DMS53 treated with DMSO at 0.1 percent for 48 hours (cell line): ENCODE measurements around the gene RBM4.
"Not testable (repeated sequence)": the region's sequence is repeated elsewhere in the genome, so short reads cannot be mapped to it uniquely, and the experiment has no call there.

ENCODE experiments used
- DNase-seq: peaks from one replicate; lab custom pipeline; 2025; ENCODE audit not compliant: unreplicated experiment; lab: John Stamatoyannopoulos, UW

RBM4 gene

GRCh38 chr11:66638177-66639065 lies at the start of gene RBM4:
Gene RBM4 (plus strand): TSS chr11:66638703. CDS start chr11:66639712, 1,009 bp downstream.
- DNase-seq: peak; percentile 100

GRCh38 chr11:66589315-66589714 lies 49.2 kb upstream of the RBM4 start:
- DNase-seq: not testable (repeated sequence)

GRCh38 chr11:66589996-66590675 lies 48.4 kb upstream of the RBM4 start:
- DNase-seq: no peak

- no peak for DNase-seq
These were observed 47.3 kb upstream of the RBM4 start for GRCh38 chr11:66591175-66591574.

GRCh38 chr11:66592457-66593302 lies 45.8 kb upstream of the RBM4 start, which contains the start of the genes CCDC87 and CCS:
Gene CCDC87 (minus strand): TSS chr11:66593063. CDS start chr11:66593015, 48 bp downstream.
Gene CCS (plus strand): TSS chr11:66593185. CDS start chr11:66593262, 77 bp downstream.
- peak; percentile 97 for DNase-seq

- DNase-seq: no peak
These were observed 45.2 kb upstream of the RBM4 start for GRCh38 chr11:66593303-66593635.

GRCh38 chr11:66593650-66594049 lies 44.9 kb upstream of the RBM4 start:
- DNase-seq: no peak

- DNase-seq: no peak
These were observed 43.1 kb upstream of the RBM4 start for GRCh38 chr11:66595245-66595904.

GRCh38 chr11:66598993-66599392 lies 39.5 kb upstream of the RBM4 start:
- no peak for DNase-seq

GRCh38 chr11:66600219-66600618 lies 38.3 kb upstream of the RBM4 start:
- no peak for DNase-seq

- DNase-seq: no peak
These were observed 37.8 kb upstream of the RBM4 start for GRCh38 chr11:66600631-66601233.

GRCh38 chr11:66603072-66603471 lies 35.4 kb upstream of the RBM4 start:
- no peak for DNase-seq

GRCh38 chr11:66604155-66604554 lies 34.3 kb upstream of the RBM4 start:
- DNase-seq: no peak

GRCh38 chr11:66606608-66607007 lies 31.9 kb upstream of the RBM4 start:
- not testable (repeated sequence) for DNase-seq

- DNase-seq: no peak
These were observed 31.2 kb upstream of the RBM4 start for GRCh38 chr11:66607126-66607834.

- no peak for DNase-seq
These were observed 28.5 kb upstream of the RBM4 start for GRCh38 chr11:66609721-66610617.

- no peak for DNase-seq
These were observed 26.0 kb upstream of the RBM4 start for GRCh38 chr11:66612458-66612857.

GRCh38 chr11:66614073-66614472 lies 24.4 kb upstream of the RBM4 start:
- DNase-seq: no peak
